KBM-7 (cell line): Measurements from ENCODE around the gene NFYA.
"Not testable (repeated sequence)": the region's sequence is repeated elsewhere in the genome, so short reads cannot be mapped to it uniquely, and the experiment has no call there.

ENCODE experiments used
- DNase-seq: peaks from one replicate; pipeline ENCODE4 v3.0.0-alpha.2; 2015
- in situ Hi-C: fragments of 300-500 bp; cut with MboI; formaldehyde crosslinking; loops from 2 replicates; pipeline ENCODE4 v1.14.3; 2020; ENCODE audit warnings: low sequenced_read_pairs, low pct_unique_long_range_greater_than_20kb, mixed read lengths

Gene NFYA

GRCh38 chr6:41093729-41094128 is 21.0 kb downstream of the NFYA start:
- DNase-seq = no peak
- in situ Hi-C loops = no loop called here

GRCh38 chr6:41097467-41098090 is 24.8 kb downstream of the NFYA start:
- in situ Hi-C loops = no loop called here
- DNase-seq = no peak

GRCh38 chr6:41098366-41098765 is 25.6 kb downstream of the NFYA start:
- no peak for DNase-seq
- in situ Hi-C loops = no loop called here

GRCh38 chr6:41100871-41101287 is 28.1 kb downstream of the NFYA start:
- DNase-seq = no peak
- in situ Hi-C loops = no loop called here

- no peak for DNase-seq
- in situ Hi-C loops = no loop called here
Measured at GRCh38 chr6:41103847-41104246, 31.1 kb downstream of the NFYA start.

GRCh38 chr6:41111017-41111416 is 38.2 kb downstream of the NFYA start:
- DNase-seq = no peak
- in situ Hi-C loops = no loop called here

- in situ Hi-C loops, DNase-seq: not testable (repeated sequence)
Measured at GRCh38 chr6:41115027-41115426, 42.3 kb downstream of the NFYA start.

GRCh38 chr6:41119508-41119907 is 46.7 kb downstream of the NFYA start:
- in situ Hi-C loops = no loop called here
- no peak for DNase-seq

GRCh38 chr6:41120058-41120457 is 47.3 kb downstream of the NFYA start:
- no peak for DNase-seq
- in situ Hi-C loops = no loop called here

- in situ Hi-C loops = no loop called here
- no peak for DNase-seq
Measured at GRCh38 chr6:41122373-41122772, 49.6 kb downstream of the NFYA start.

- in situ Hi-C loops = no loop called here
- DNase-seq = no peak
Measured at GRCh38 chr6:41122918-41123317, 50.1 kb downstream of the NFYA start.

GRCh38 chr6:41125282-41125681 is 52.5 kb downstream of the NFYA start:
- in situ Hi-C loops = no loop called here

GRCh38 chr6:41132254-41132653 is 59.5 kb downstream of the NFYA start:
- DNase-seq = no peak
- in situ Hi-C loops = no loop called here

More at GRCh38 chr6:41125282-41125681, 52.5 kb downstream of the NFYA start:
- DNase-seq = no peak

- DNase-seq = no peak
- in situ Hi-C loops = no loop called here
Measured at GRCh38 chr6:41135062-41135832, 62.5 kb downstream of the NFYA start.

GRCh38 chr6:41136911-41137310 is 64.1 kb downstream of the NFYA start:
- in situ Hi-C loops = no loop called here
- DNase-seq = no peak

GRCh38 chr6:41147917-41148316 is 75.1 kb downstream of the NFYA start:
- in situ Hi-C loops = no loop called here
- no peak for DNase-seq
